H1 (cell line): Measurements from ENCODE around the gene RBP5. TPM values are rescaled to one million over a fixed set of nuclear protein-coding genes. Genes with fewer than 3 reads are reported as not detected.
A peak's percentile ranks its signal among the peaks of the same experiment; 100 is the strongest.

ENCODE experiments used
- CTCF ChIA-PET: fragments of 300-600 bp; sonication (Branson Sonifier 250); formaldehyde crosslinking; loops from one replicate; lab custom pipeline; 2021; ENCODE audit not compliant: partially characterized antibody; lab: Charles Lee
- POLR2A ChIA-PET: fragments of 300-600 bp; sonication (Branson Sonifier 250); formaldehyde crosslinking; loops from one replicate; lab custom pipeline; 2021; ENCODE audit warnings: inconsistent platforms; ENCODE audit not compliant: partially characterized antibody; lab: Charles Lee
- DNase-seq, 2 experiments: peaks; one replicate each; pipeline versions ENCODE4 v3.0.0 to v3.0.0-alpha.2; 2010 to 2022; ENCODE audit warnings: low spot score in 2 of 2, low read depth in 1 of 2, mixed read lengths in 1 of 2
- FAIRE-seq: peaks from 2 replicates; lab custom pipeline; 2011; peaks lifted over from hg19 to GRCh38; lab: Jason Lieb, UNC
- H2AFZ ChIP-seq: 2 replicates; pipeline ENCODE4 v1.8.1; 2012; ENCODE audit warnings: low read length, inconsistent platforms
- H2AK5ac ChIP-seq: 2 replicates; pipeline ENCODE4 v1.6.1; 2013; ENCODE audit warnings: low read depth, low read length
- H2BK120ac ChIP-seq: replicated peaks from 2 replicates; pipeline ENCODE3; 2013; ENCODE audit warnings: low read depth, low read length, inconsistent platforms
- H2BK12ac ChIP-seq: 2 replicates; pipeline ENCODE4 v1.6.1; 2013; ENCODE audit warnings: low read depth, low read length
- H2BK15ac ChIP-seq: 2 replicates; pipeline ENCODE4 v1.6.1; 2013; ENCODE audit warnings: low read length
- H2BK20ac ChIP-seq: 2 replicates; pipeline ENCODE4 v1.6.1; 2013; ENCODE audit warnings: low read length
- H2BK5ac ChIP-seq: 2 replicates; pipeline ENCODE4 v1.6.1; 2013; ENCODE audit warnings: low read depth, low read length
- H3K14ac ChIP-seq: 2 replicates; pipeline ENCODE4 v1.6.1; 2013; ENCODE audit warnings: inconsistent platforms; ENCODE audit not compliant: insufficient read length
- H3K18ac ChIP-seq: 2 replicates; pipeline ENCODE4 v1.6.1; 2013; ENCODE audit warnings: low read length; ENCODE audit errors: extremely low read depth
- H3K23ac ChIP-seq: 2 replicates; pipeline ENCODE4 v1.6.1; 2013; ENCODE audit warnings: inconsistent platforms; ENCODE audit not compliant: insufficient read length
- H3K23me2 ChIP-seq: 2 replicates; pipeline ENCODE4 v1.6.1; 2013; ENCODE audit warnings: low read depth, low read length
- H3K27ac ChIP-seq: 2 replicates; pipeline ENCODE4 v1.6.1; 2011; ENCODE audit warnings: low read depth, low read length, inconsistent platforms
- H3K27me3 ChIP-seq, 4 experiments: replicated peaks in 1 of 4; 1 replicate in 1 of 4; 2 replicates in 3 of 4; pipeline versions ENCODE4 v1.6.1 to v1.8.1; 2011 to 2013; ENCODE audit warnings: low read length in 3 of 4, mild to moderate bottlenecking in 3 of 4, inconsistent platforms in 2 of 4, mixed read lengths in 2 of 4, moderate library complexity in 1 of 4; ENCODE audit not compliant: control insufficient read depth in 3 of 4, insufficient read depth in 3 of 4; ENCODE audit errors: extremely low read depth in 1 of 4
- H3K36me3 ChIP-seq, 4 experiments: 2 replicates each; pipeline versions ENCODE4 v1.6.1 to v1.8.1; 2011 to 2013; ENCODE audit warnings: mild to moderate bottlenecking in 4 of 4, low read length in 3 of 4, moderate library complexity in 2 of 4, control low read depth in 1 of 4, inconsistent platforms in 1 of 4; ENCODE audit not compliant: insufficient read depth in 4 of 4, control insufficient read depth in 2 of 4
- H3K4ac ChIP-seq: replicated peaks from 2 replicates; pipeline ENCODE3; 2013; ENCODE audit warnings: low read length, low read depth, mixed read lengths, inconsistent platforms; ENCODE audit not compliant: insufficient read length
- H3K4me1 ChIP-seq, 4 experiments: replicated peaks in 1 of 4; 1 replicate in 1 of 4; 2 replicates in 3 of 4; pipeline versions ENCODE4 v1.6.1 to v1.8.1; 2011 to 2013; ENCODE audit warnings: low read length in 3 of 4, inconsistent platforms in 2 of 4, mixed read lengths in 1 of 4; ENCODE audit not compliant: insufficient read depth in 4 of 4, control insufficient read depth in 3 of 4
- H3K4me2 ChIP-seq, 2 experiments: 2 replicates each; pipeline versions ENCODE4 v1.6.1 to v1.8.1; 2011 to 2013; ENCODE audit warnings: low read depth in 2 of 2, low read length in 2 of 2, control low read depth in 1 of 2, inconsistent platforms in 1 of 2, mild to moderate bottlenecking in 1 of 2; ENCODE audit not compliant: insufficient read depth in 1 of 2
- H3K4me3 ChIP-seq, 4 experiments: fragments of 200-600, 300-600 bp in 1 of 4; sonication (generic), shearing (Covaris generic), sonication (Bioruptor Twin) in 1 of 4; 2 replicates each; pipeline versions ENCODE4 v1.5.1 to v1.8.1; 2011 to 2016; ENCODE audit warnings: low read length in 4 of 4, low read depth in 3 of 4, control low read depth in 2 of 4, inconsistent platforms in 2 of 4, mild to moderate bottlenecking in 2 of 4, mixed read lengths in 1 of 4, moderate library complexity in 1 of 4; ENCODE audit not compliant: insufficient read depth in 2 of 4; ENCODE audit errors: extremely low read depth in 1 of 4
- H3K56ac ChIP-seq: replicated peaks from 2 replicates; pipeline ENCODE3; 2013; ENCODE audit warnings: low read depth, mild to moderate bottlenecking, mixed read lengths, low read length, inconsistent platforms; ENCODE audit not compliant: insufficient read length
- H3K79me1 ChIP-seq: 2 replicates; pipeline ENCODE4 v1.6.1; 2013; ENCODE audit warnings: low read depth, low read length, control low read depth
- H3K79me2 ChIP-seq, 2 experiments: 2 replicates each; pipeline versions ENCODE4 v1.6.1 to v1.8.1; 2012 to 2013; ENCODE audit warnings: low read length in 2 of 2, mild to moderate bottlenecking in 2 of 2, inconsistent platforms in 1 of 2; ENCODE audit not compliant: insufficient read depth in 2 of 2, control insufficient read depth in 1 of 2
- H3K9ac ChIP-seq, 4 experiments: replicated peaks in 1 of 4; 1 replicate in 1 of 4; 2 replicates in 3 of 4; pipeline versions ENCODE4 v1.6.1 to v1.8.1; 2011 to 2013; ENCODE audit warnings: low read depth in 3 of 4, low read length in 3 of 4, control low read depth in 2 of 4, mild to moderate bottlenecking in 2 of 4, moderate library complexity in 2 of 4, inconsistent platforms in 1 of 4; ENCODE audit errors: extremely low read depth in 1 of 4
- H3K9me3 ChIP-seq, 2 experiments: 2 replicates each; pipeline versions ENCODE4 v1.6.1 to v1.8.1; 2012 to 2013; ENCODE audit warnings: mild to moderate bottlenecking in 2 of 2, moderate library complexity in 2 of 2, control low read depth in 1 of 2, inconsistent platforms in 1 of 2, low read depth in 1 of 2, low read length in 1 of 2, mixed read lengths in 1 of 2; ENCODE audit not compliant: insufficient read depth in 2 of 2
- H4K20me1 ChIP-seq, 2 experiments: replicated peaks in 1 of 2; 2 replicates each; pipeline versions ENCODE3 to v1.8.1; 2011 to 2013; ENCODE audit warnings: inconsistent platforms in 2 of 2, low read length in 2 of 2, mild to moderate bottlenecking in 1 of 2; ENCODE audit not compliant: insufficient read depth in 2 of 2, control insufficient read depth in 1 of 2
- H4K5ac ChIP-seq: 2 replicates; pipeline ENCODE4 v1.6.1; 2013; ENCODE audit warnings: low read length, low read depth, mixed read lengths, inconsistent platforms; ENCODE audit not compliant: insufficient read length
- H4K8ac ChIP-seq: 2 replicates; pipeline ENCODE4 v1.8.0; 2013; ENCODE audit warnings: mild to moderate bottlenecking, moderate library complexity, low read length, inconsistent platforms; ENCODE audit not compliant: insufficient read depth; ENCODE audit errors: extremely low read depth
- H4K91ac ChIP-seq: replicated peaks from 2 replicates; pipeline ENCODE3; 2013; ENCODE audit warnings: low read length, mixed read lengths, inconsistent platforms; ENCODE audit not compliant: insufficient read length
- E2F6 ChIP-seq: IDR thresholded peaks from 2 replicates; pipeline ENCODE4 v1.6.1; 2012; ENCODE audit warnings: inconsistent platforms
- SRF ChIP-seq: IDR thresholded peaks from 2 replicates; pipeline ENCODE4 v1.6.1; 2011; ENCODE audit warnings: mild to moderate bottlenecking, low read depth, low read length, moderate library complexity
- WGBS, 2 experiments: shearing (Covaris generic) in 1 of 2; methylation state at CpG; one replicate each; pipeline versions ENCODE4 v1.1.6 to v1.1.7; 2013 to 2015; ENCODE audit warnings: low lambda C conversion rate in 2 of 2, mixed read lengths in 2 of 2, inconsistent platforms in 1 of 2, low coverage in 1 of 2, missing lambda C conversion rate in 1 of 2; ENCODE audit not compliant: insufficient replicate concordance in 2 of 2, insufficient coverage in 1 of 2, insufficient read length in 1 of 2; ENCODE audit errors: extremely low coverage in 1 of 2, missing lambda C conversion rate in 1 of 2; 5-methylcytosine and 5-hydroxymethylcytosine counted together
- polyA plus RNA-seq, 7 experiments: library from polyadenylated mRNA; depleted of rRNA in 3 of 7; stranded (reverse) in 5 of 7; unstranded in 2 of 7; fragments of >200 nt in 5 of 7; fragments of 200-250 nt in 2 of 7; gene quantifications; 1 replicate in 5 of 7; 2 replicates in 1 of 7; 4 replicates in 1 of 7; pipeline versions ENCODE4 v1.2.1 to v1.2.3, GENCODE V29; 2011 to 2013; ENCODE audit warnings: missing spikeins in 2 of 7, mixed read lengths in 2 of 7
- total RNA-seq: library from RNA; stranded (reverse); fragmentation: NEBNext Ultra II Directional; extraction: Animal tissue kit (Norgen Biotek cat#: 25700); gene quantifications from 2 replicates; pipeline ENCODE4 v1.2.1, GENCODE V29; 2021
- TF ChIP-seq, protein P1 (sequence below): IDR thresholded peaks from 2 replicates; pipeline ENCODE4 v1.6.1; 2012; ENCODE audit warnings: inconsistent platforms

The RBP5 gene
- total and polyA plus RNA-seq, 2 of the 8 experiments (the other 6 are each of a cell fraction or from before 2014, with no cell fraction given): 1.2 to 1.9 TPM

DNA sequence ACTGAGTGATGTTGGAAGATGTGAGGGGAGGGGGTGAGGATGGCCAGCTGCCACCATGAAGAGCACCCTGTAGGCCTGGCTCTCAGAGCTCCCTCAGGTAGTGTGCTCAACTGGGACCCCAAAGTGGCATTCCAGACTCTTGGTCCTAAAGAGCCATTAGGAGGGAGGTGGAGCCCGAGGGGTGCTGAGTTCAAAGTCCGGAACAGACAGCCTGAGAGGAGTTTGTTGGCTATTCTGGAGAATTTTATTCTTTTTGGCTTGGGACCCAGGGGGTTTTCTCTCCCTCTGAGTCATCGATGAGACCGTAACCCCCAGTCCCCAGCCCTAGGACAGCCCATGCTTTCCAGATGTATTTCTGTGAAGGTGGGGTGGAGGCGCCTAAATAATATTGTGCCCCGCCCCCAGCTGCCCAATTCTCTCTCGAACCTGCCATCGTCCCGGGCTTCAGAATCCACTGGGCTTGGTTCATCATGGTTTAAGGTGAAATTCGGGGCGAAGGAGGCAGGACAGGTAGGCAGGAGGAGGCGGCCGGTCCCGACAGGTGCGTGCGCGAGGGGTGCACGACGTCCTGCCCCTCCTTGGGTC lies 690 bp upstream of the RBP5 start:
- Histone ChIP-seq H2BK20ac (no peak overlapping the region), H2BK15ac (peak overlapping the region; percentile 92; the same call in 1 of the 2 replicates), H2AFZ (peak overlapping the region; percentile 37; the same call in 1 of the 2 replicates), H2BK120ac (no peak overlapping the region), H3K23me2 (peaks cover 19% of the 10 kb centered on the region), H3K79me2 (no peaks in the 10 kb centered on the region), H3K4me3 (peak overlapping the region; percentile 57 to 82 (median 72)), H3K27ac (no peak overlapping the region; the same call in 1 of the 2 replicates), H3K4me1 (peaks cover 0 to 18% (median 7%) of the 10 kb centered on the region in 4 experiments; a peak in 6 of 7 replicates), H3K27me3 (peaks cover 0 to 9% (median 5%) of the 10 kb centered on the region in 4 experiments; a peak in 5 of 7 replicates), H3K14ac (no peak overlapping the region), H3K79me1 (peaks cover 2% of the 10 kb centered on the region; the same call in 1 of the 2 replicates), H3K23ac (no peak overlapping the region), H4K20me1 (no peaks in the 10 kb centered on the region), H3K4ac (no peak overlapping the region), H3K18ac (peak overlapping the region; percentile 87), H3K9ac (peak overlapping the region in 2 of 4 experiments; percentile 38 to 42; a peak in 4 of 7 replicates), H2BK5ac (peak overlapping the region; percentile 85; the same call in 1 of the 2 replicates), H3K36me3 (peaks cover 0 to 5% (median 0%) of the 10 kb centered on the region in 4 experiments; a peak in 2 of 8 replicates), H4K8ac (peak overlapping the region; percentile 77), H3K9me3 (no peaks in the 10 kb centered on the region), H2BK12ac (no peak overlapping the region), H2AK5ac (no peak overlapping the region), H3K56ac (no peak overlapping the region), H4K5ac (peak overlapping the region; percentile 69), H4K91ac (peak overlapping the region; percentile 71), H3K4me2 (peak overlapping the region; percentile 90 to 100)
- CTCF ChIA-PET: interaction anchor here (1.1 to 1.5 kb wide), 4 partner anchors 17 to 21 kb away, joined by 3 to 5 read pairs (median 4); no protein-coding TSS in a partner anchor
- 17% methylated on average over 19 of the region's 19 CpGs; no CpG with 5 or more reads in 1 of the 2 experiments for WGBS, 2 experiments
- FAIRE-seq (no peak), DNase-seq (no peak)
- POLR2A ChIA-PET: interaction anchor here (0.7 to 3.4 kb wide), 9 partner anchors 11 to 185 kb away, joined by 3 to 21 read pairs (median 7); partner anchors contain the start of genes C12orf57, C1RL and RNU7-1
- TF ChIP-seq E2F6 (peak; percentile 83; the same call in 1 of the 2 replicates), SRF (no peak)
- TF ChIP-seq, protein P1, sequence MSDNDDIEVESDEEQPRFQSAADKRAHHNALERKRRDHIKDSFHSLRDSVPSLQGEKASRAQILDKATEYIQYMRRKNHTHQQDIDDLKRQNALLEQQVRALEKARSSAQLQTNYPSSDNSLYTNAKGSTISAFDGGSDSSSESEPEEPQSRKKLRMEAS: peak; percentile 89
